A673 (cell line): ENCODE results near the gene EEIG1. TPM values are rescaled to one million over a fixed set of nuclear protein-coding genes. Genes with fewer than 3 reads are reported as not detected.

Source experiments
- BruUV-seq: library from RNA; stranded (reverse); fragments of 400-500 nt; replicated peaks from 2 replicates; lab custom pipeline; 2021; lab: Mats Ljungman, UMichigan
- CTCF ChIA-PET: fragments of 300-600 bp; sonication (Branson Sonifier 250); formaldehyde crosslinking; loops from one replicate; lab custom pipeline; 2022; ENCODE audit warnings: antibody characterized with exemption; lab: Charles Lee
- POLR2A ChIA-PET: fragments of 300-600 bp; sonication (Branson Sonifier 250); formaldehyde crosslinking; loops from one replicate; lab custom pipeline; 2022; ENCODE audit warnings: antibody characterized with exemption; ENCODE audit not compliant: low non-redundant PET; lab: Charles Lee
- DNase-seq: peaks from one replicate; pipeline ENCODE4 v3.0.0-alpha.2; 2015; ENCODE audit warnings: low spot score
- H3K27ac ChIP-seq: fragments of 200-600 bp; sonication (generic); 2 replicates; pipeline ENCODE4 v1.5.1; 2016; ENCODE audit warnings: mixed run types, low read depth, mild to moderate bottlenecking, mixed read lengths, antibody characterized with exemption, low read length; ENCODE audit not compliant: poor library complexity, severe bottlenecking
- H3K27me3 ChIP-seq: fragments of 200-600 bp; sonication (generic); replicated peaks from 2 replicates; pipeline ENCODE4 v1.6.1; 2017; ENCODE audit warnings: mixed run types, low read depth, mild to moderate bottlenecking, mixed read lengths, antibody characterized with exemption, low read length; ENCODE audit not compliant: insufficient read depth, poor library complexity
- H3K36me3 ChIP-seq: fragments of 200-600 bp; sonication (generic); 2 replicates; pipeline ENCODE4 v1.6.1; 2016; ENCODE audit warnings: mixed run types, mild to moderate bottlenecking, mixed read lengths, antibody characterized with exemption, low read length; ENCODE audit not compliant: insufficient read depth, poor library complexity, severe bottlenecking
- H3K4me1 ChIP-seq: fragments of 200-600 bp; sonication (generic); 2 replicates; pipeline ENCODE4 v1.6.1; 2017; ENCODE audit warnings: mixed run types, mild to moderate bottlenecking, mixed read lengths, antibody characterized with exemption, low read length; ENCODE audit not compliant: insufficient read depth, poor library complexity, severe bottlenecking
- H3K4me3 ChIP-seq: fragments of 200-600 bp; sonication (generic); 2 replicates; pipeline ENCODE4 v1.5.1; 2016; ENCODE audit warnings: low read depth, mixed run types, mild to moderate bottlenecking, mixed read lengths, low read length; ENCODE audit not compliant: poor library complexity, severe bottlenecking
- H3K9me3 ChIP-seq: fragments of 200-600 bp; sonication (generic); 2 replicates; pipeline ENCODE4 v1.6.1; 2016; ENCODE audit warnings: mixed run types, low read depth, mild to moderate bottlenecking, mixed read lengths, antibody characterized with exemption, low read length; ENCODE audit not compliant: poor library complexity, severe bottlenecking
- CTCF ChIP-seq: fragments of 300-800, 200-600 bp; sonication (generic); conservative IDR thresholded peaks from 2 replicates; pipeline ENCODE4 v1.5.1; 2017; ENCODE audit warnings: low read depth, mild to moderate bottlenecking, antibody characterized with exemption, low read length, moderate library complexity, mixed read lengths
- EZH2 ChIP-seq: fragments of 200-600 bp; sonication (generic); IDR thresholded peaks from 2 replicates; pipeline ENCODE4 v1.6.1; 2017; ENCODE audit warnings: borderline replicate concordance, low read depth, mild to moderate bottlenecking, mixed read lengths, antibody characterized with exemption, low read length; ENCODE audit not compliant: poor library complexity, severe bottlenecking
- intact Hi-C: fragments of 100-400 bp; cut with micrococcal nuclease; formaldehyde crosslinking; loops from one replicate; pipeline ENCODE4 v1.10.0; 2022; ENCODE audit not compliant: unreplicated experiment
- total RNA-seq: library from RNA; stranded (reverse); gene quantifications from 2 replicates; pipeline ENCODE4 v1.2.3, GENCODE V29; 2021

Gene EEIG1
- total RNA-seq, 1 experiment from 2014 or later = 34.1 TPM

GRCh38 chr9:127991757-127992274 is 11.0 kb upstream of the EEIG1 start:
- ChIA-PET POLR2A (no interaction called here), CTCF (interaction anchor here (1.1 kb wide), 1 partner anchor 48 kb away, joined by 4 read pairs; no protein-coding TSS in a partner anchor)
- TF ChIP-seq EZH2 = no peak
- TF ChIP-seq CTCF = no peak
- no peak overlapping the region for H3K4me3 ChIP-seq
- no TSS peak for BruUV-seq
- no peaks in the 10 kb centered on the region for H3K4me1 ChIP-seq
- no peaks in the 10 kb centered on the region for H3K36me3 ChIP-seq
- no peaks in the 10 kb centered on the region for H3K9me3 ChIP-seq
- intact Hi-C loops = no loop called here
- no peak overlapping the region for H3K27ac ChIP-seq
- DNase-seq = no peak
- no peaks in the 10 kb centered on the region for H3K27me3 ChIP-seq

GRCh38 chr9:127991017-127991756 is 10.4 kb upstream of the EEIG1 start:
- DNase-seq = no peak
- Histone ChIP-seq H3K9me3 (no peaks in the 10 kb centered on the region), H3K27me3 (no peaks in the 10 kb centered on the region), H3K4me1 (no peaks in the 10 kb centered on the region), H3K36me3 (no peaks in the 10 kb centered on the region), H3K4me3 (no peak overlapping the region), H3K27ac (no peak overlapping the region)
- TF ChIP-seq EZH2 (no peak), CTCF (no peak)
- no TSS peak for BruUV-seq
- intact Hi-C loops = no loop called here
- POLR2A ChIA-PET = no interaction called here
- CTCF ChIA-PET = interaction anchor here (1.1 kb wide), 1 partner anchor 48 kb away, joined by 4 read pairs; no protein-coding TSS in a partner anchor

- CTCF ChIA-PET = no interaction called here
Measured at GRCh38 chr9:127990554-127990953, 9.8 kb upstream of the EEIG1 start.

More at GRCh38 chr9:127990554-127990953, 9.8 kb upstream of the EEIG1 start:
- no peaks in the 10 kb centered on the region for H3K27me3 ChIP-seq
- H3K4me3 ChIP-seq = no peak overlapping the region
- POLR2A ChIA-PET = no interaction called here
- H3K27ac ChIP-seq = no peak overlapping the region
- TF ChIP-seq CTCF (no peak), EZH2 (no peak)
- no TSS peak for BruUV-seq
- no peaks in the 10 kb centered on the region for H3K9me3 ChIP-seq
- intact Hi-C loops = no loop called here
- DNase-seq = no peak
- no peaks in the 10 kb centered on the region for H3K36me3 ChIP-seq
- H3K4me1 ChIP-seq = no peaks in the 10 kb centered on the region
